IPS-15b (cell line): ENCODE data around the gene EHMT2.

Experiments
- H3K27me3 ChIP-seq: one replicate; pipeline ENCODE4 v1.6.1; 2013; ENCODE audit warnings: low read length; ENCODE audit not compliant: control insufficient read depth, insufficient read depth
- H3K36me3 ChIP-seq: one replicate; pipeline ENCODE4 v1.6.1; 2013; ENCODE audit warnings: low read length; ENCODE audit not compliant: control insufficient read depth, insufficient read depth
- H3K4me1 ChIP-seq: one replicate; pipeline ENCODE4 v1.6.1; 2013; ENCODE audit warnings: mild to moderate bottlenecking, low read length; ENCODE audit not compliant: control insufficient read depth, insufficient read depth
- H3K4me3 ChIP-seq: one replicate; pipeline ENCODE4 v1.5.1; 2013; ENCODE audit warnings: low read depth, low read length
- H3K9ac ChIP-seq: one replicate; pipeline ENCODE4 v1.6.1; 2013; ENCODE audit warnings: low read depth, mild to moderate bottlenecking, low read length
- H3K9me3 ChIP-seq: one replicate; pipeline ENCODE4 v1.6.1; 2013; ENCODE audit warnings: mild to moderate bottlenecking, low read length; ENCODE audit not compliant: control insufficient read depth, insufficient read depth

EHMT2 gene

DNA sequence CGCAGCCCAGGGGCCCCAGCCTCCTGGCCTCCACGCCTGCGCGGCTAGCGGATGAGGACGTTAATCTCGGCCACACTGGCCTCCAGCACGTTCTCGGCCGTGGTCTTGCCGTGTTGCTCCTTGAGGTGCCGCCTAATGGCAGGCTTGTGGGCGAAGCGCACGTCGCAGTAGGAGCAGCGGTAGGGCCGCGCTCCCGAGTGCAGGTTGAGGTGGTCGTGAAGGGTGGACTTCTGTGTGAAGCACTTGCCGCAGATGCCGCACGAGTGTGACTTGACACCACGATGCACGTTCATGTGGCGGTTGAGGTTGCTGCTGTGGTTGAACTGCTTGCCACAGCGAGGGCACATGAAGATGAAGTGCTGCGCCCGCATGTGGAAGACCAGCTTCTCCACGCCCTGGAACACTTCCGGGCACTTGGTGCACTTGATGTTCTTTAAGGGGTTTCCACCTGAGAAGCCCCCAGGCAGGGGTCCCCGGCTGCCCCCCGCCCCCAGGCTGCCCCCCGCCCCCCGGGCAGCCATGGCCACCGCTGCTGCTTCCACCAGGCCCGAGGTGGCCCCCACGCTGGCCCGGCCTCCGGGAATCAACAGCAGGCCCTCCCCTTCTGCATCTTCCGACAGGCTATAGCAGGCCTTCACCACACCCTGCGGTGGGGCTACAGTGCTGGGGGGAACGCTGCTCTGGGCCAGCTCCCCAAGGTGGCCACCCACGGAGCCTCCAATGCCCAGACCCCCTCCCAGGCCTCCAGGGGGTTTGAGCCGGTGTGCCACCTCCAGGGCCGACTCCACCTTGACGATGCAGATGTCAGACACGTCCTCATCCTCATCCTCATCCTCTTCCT lies 2.6 kb upstream of the EHMT2 start:
- Histone ChIP-seq H3K36me3 (peaks cover 5% of the 10 kb centered on the region), H3K9ac (no peak overlapping the region), H3K27me3 (no peaks in the 10 kb centered on the region), H3K4me1 (peaks cover 3% of the 10 kb centered on the region), H3K4me3 (no peak overlapping the region), H3K9me3 (no peaks in the 10 kb centered on the region)

DNA sequence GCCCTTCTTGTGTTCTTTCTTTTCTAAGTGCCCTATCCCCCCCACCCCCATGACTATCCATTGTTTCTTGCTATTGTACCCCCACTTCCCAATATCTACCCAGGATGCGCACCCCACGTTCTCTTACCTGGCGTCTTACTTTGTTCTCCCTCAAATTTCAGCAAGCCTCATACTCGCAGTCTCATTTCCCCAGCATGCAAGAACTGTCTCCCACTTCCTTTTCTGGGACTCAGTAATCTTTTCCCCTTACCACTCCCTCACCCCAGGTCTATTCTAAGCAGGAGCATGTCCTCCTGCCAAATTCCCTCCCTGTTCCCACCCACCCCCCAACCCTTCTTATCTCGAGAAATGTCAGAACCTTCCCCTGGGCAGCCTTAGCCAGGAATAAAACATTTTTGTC lies 1.7 kb upstream of the EHMT2 start:
- no peak overlapping the region for H3K4me3 ChIP-seq
- H3K9me3 ChIP-seq = no peaks in the 10 kb centered on the region
- H3K36me3 ChIP-seq = peaks cover 11% of the 10 kb centered on the region
- H3K4me1 ChIP-seq = peaks cover 3% of the 10 kb centered on the region
- no peak overlapping the region for H3K9ac ChIP-seq
- no peaks in the 10 kb centered on the region for H3K27me3 ChIP-seq

DNA sequence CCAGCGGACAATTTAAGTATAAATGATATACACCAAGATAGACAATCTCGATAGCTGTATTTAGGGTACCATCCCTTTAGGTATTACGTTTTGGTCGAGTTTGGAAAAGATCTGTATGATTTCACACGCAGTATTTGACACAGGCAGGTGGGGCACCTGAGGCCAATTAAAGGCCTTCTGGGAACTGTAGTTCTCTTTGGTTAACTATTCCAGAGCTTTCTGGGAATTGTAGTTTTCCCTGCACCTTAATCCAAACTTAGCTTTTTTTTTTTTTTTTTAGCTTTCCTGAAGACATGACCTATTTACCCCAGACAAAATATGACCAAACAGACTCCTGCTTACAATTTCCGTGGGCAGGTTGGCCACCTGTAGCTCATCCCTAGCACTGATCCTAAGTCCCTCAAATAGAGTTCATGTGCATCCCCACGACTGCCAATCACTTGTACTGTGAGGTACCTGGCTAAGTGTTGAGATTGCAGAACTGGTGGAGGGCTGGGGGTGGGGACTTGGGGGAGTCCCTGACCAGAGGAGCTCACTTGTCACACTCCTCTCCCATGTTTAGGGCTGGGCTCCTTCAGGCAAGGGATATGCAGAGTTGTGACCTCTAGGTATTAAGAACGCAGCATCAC lies 999 bp upstream of the EHMT2 start:
- Histone ChIP-seq H3K36me3 (peaks cover 14% of the 10 kb centered on the region), H3K4me3 (peak overlapping the region; percentile 95), H3K9me3 (no peaks in the 10 kb centered on the region), H3K9ac (peak overlapping the region; percentile 85), H3K4me1 (peaks cover 3% of the 10 kb centered on the region), H3K27me3 (no peaks in the 10 kb centered on the region)

DNA sequence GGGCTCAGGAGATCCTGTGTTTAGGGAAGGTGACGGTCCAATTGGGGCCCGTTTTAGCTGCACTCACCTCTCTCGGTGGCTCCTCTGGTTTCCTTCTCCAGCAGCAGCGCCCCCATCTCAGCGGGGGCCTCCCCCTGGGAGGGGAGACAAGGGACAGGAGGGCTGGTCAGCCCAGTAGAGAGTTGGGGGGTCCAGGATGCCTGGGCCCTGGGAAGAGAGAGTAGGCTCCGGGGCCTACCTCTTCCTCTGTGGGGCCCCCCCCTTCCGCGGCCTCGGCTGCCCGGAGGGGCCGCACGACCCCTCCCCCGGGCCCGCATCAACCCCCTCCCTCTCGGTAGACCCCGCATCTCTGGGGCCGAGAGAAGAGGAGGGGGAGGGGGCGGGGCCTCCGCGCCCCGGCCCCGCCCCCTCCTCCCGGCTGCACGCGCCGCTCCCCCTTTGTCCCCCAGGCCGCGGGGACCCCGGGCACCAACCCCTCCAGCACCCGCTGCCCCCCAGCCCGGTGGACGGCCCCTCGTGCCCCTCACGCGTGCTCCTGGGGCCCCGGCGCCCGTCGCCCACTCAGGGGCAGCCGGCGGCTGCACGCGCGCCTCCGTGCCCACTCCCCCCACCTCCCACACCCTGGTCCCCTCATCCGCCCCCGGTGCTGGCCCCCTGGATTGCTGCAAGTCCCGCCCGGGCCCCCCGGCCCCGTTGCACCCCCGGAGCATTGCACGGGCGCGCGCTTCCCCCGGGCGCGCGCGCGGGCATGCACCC lies 464 bp downstream of the EHMT2 start:
- Histone ChIP-seq H3K36me3 (peaks cover 27% of the 10 kb centered on the region), H3K4me1 (peaks cover 3% of the 10 kb centered on the region), H3K9ac (peak overlapping the region; percentile 76), H3K4me3 (peak overlapping the region; percentile 95), H3K9me3 (no peaks in the 10 kb centered on the region), H3K27me3 (no peaks in the 10 kb centered on the region)

DNA sequence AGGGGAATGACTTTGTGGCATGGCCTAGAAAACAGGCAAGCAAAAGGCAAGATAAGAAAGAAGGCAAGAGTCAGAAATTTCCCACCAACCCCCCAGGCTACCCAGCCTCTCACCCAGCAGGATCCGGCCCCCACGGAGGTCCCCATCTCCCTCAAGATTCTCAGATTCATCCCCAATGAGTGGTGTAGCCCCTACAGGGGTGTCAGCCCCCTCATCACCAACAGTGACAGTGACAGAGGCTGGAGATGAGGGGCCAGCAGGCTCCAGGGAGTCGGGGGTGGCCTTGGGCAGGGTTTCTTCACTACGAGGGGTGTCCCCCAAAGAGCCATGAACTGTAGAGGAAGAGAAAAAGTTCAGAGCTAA lies 1.0 kb downstream of the EHMT2 start:
- peaks cover 27% of the 10 kb centered on the region for H3K36me3 ChIP-seq
- peak overlapping the region; percentile 76 for H3K9ac ChIP-seq

DNA sequence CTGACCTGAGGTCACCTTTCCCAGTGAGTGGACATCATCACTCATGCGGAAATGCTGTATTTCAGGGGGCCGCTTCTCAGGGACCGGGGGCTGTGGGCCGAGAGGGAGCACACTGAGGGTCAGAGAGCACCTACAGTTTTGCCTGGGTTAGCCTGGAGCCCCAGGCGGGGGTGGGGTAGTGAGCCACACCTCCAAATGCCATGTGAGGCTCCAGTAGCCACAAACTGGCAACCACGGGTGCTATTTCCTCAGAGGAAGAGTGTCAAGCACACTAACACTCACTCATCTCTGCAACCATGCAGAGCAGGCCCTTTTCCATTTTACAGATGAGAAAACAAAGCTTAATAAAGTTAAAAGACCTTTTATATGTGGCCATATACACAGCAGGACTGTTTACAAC lies 4.7 kb downstream of the EHMT2 start:
- Histone ChIP-seq H3K4me1 (no peaks in the 10 kb centered on the region), H3K27me3 (no peaks in the 10 kb centered on the region), H3K9ac (no peak overlapping the region), H3K36me3 (peaks cover 36% of the 10 kb centered on the region), H3K4me3 (no peak overlapping the region), H3K9me3 (no peaks in the 10 kb centered on the region)

More for the DNA sequence above, 1.0 kb downstream of the EHMT2 start:
- peak overlapping the region; percentile 95 for H3K4me3 ChIP-seq
- peaks cover 3% of the 10 kb centered on the region for H3K4me1 ChIP-seq
- H3K9me3 ChIP-seq = no peaks in the 10 kb centered on the region
- no peaks in the 10 kb centered on the region for H3K27me3 ChIP-seq

DNA sequence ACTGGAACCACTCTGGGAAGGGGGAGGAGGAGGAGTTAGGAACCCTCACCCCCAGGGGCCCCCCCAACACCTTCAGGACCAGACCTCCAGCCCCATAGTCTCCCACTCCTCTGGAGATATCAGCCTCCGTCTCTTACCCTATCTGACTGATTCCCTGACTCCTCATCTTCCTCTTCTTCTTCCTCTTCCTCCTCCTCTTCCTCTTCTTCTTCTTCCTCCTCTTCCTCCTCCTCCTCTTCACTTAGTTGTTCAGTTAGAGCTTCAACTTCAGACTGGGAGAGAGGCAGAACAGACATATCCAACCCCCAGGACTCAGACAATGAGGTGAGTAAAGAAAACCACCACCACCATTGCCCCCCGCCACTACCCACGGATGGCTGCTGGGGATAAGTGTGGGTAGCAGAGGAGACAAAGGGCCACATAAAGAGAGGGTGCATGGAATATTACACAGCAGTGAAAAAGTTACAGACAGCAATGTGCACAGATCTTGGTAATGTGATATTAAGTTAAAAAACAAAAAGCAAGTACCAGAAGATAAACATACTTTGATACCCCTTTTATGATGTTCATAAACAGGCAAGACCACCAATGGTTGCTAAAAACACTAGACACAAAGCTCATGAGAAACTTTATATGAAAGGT lies 8.0 kb downstream of the EHMT2 start:
- no peaks in the 10 kb centered on the region for H3K9me3 ChIP-seq
- H3K4me1 ChIP-seq = no peaks in the 10 kb centered on the region
- no peak overlapping the region for H3K9ac ChIP-seq
- H3K4me3 ChIP-seq = no peak overlapping the region
- peaks cover 53% of the 10 kb centered on the region for H3K36me3 ChIP-seq
- H3K27me3 ChIP-seq = no peaks in the 10 kb centered on the region

DNA sequence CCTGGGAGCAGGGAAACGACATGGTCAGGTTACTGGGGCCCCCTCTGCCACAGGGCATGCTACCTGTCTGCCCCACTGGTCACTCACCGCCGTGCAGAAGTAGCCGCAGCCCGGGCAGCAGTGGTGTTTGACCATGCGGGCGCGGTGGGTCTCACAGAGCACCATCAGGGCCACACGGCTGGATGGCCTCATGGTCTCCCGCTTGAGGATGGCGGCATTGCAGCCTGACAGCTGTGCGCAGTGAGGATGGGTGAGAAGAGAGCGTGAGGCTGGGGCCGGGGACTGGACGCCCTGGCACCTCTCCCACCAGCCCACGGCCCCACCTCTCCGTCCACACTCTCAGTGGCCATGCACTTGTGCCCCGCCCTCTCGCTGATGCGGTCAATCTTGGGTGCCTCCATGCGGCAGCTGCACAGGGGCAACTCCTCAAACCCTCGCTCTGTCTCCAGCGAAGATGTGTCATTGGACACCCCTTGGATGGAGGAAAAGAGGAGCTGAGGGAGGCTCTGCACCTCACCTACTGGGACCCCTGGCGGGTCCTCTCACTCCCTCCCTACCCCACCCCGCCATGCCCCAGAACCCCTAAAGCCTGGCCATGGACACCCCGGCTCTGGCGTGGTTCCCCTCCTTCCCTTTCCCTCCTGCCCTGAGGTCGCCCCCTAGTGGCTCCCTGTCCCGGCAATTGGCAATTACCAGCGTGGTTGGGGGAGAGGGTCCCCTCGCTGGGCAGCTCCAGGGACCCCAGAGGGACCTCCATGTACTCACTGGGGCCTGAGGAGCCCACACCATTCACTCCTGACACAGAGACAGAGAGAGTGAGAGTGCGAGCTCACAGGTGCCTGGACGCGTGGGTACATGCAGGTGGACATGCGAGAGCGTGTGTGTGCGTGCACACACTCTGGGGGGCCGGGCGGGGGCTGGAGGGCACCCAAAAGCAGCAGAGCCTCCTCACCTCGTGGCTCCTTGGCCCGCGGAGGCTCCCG lies 8.9 kb downstream of the EHMT2 start:
- Histone ChIP-seq H3K9ac (no peak overlapping the region), H3K4me1 (no peaks in the 10 kb centered on the region), H3K27me3 (no peaks in the 10 kb centered on the region), H3K36me3 (peaks cover 56% of the 10 kb centered on the region), H3K9me3 (no peaks in the 10 kb centered on the region), H3K4me3 (no peak overlapping the region)

DNA sequence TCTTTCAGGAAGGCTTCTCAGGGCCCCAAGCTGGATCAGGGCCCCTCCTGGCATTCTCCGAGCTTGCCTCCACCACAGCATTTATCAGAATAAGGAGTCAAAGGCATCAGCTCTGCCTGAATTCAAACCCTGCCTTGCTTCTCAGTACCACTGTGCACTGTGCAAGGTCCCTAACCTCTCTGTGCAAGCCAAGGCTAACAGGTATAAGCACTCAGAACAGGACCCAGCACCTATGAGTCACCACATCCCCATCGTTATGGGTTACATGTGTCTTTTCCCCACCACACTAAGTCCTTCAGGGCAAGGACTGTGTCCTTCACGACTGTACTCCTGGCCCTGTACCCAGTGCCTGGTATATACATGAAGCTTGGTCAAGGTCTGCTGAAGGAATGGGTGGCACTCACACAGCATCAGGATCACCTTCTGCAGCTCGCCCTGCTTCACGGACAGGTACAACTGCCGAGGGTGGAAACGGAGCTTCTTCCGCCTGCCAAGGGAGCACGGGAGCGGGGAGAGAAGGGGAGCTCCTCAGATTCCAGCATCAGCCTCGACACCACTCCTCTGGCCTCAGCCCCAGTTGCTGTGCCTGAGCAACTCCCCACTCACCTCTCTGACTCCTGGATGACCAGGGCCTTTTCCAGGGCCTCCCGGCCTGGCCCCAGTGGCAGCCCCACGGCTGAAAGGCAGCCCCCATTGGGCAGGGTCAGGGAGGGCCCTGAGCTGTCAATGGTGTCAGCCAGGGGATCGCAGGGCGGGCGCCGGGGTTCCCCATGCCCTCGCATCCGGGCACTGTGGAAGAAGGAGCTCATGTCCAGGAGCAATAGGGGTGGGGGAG lies 10.1 kb downstream of the EHMT2 start:
- no peak overlapping the region for H3K4me3 ChIP-seq
- H3K27me3 ChIP-seq = no peaks in the 10 kb centered on the region
- no peaks in the 10 kb centered on the region for H3K9me3 ChIP-seq
- H3K9ac ChIP-seq = no peak overlapping the region
- no peaks in the 10 kb centered on the region for H3K4me1 ChIP-seq
- peaks cover 55% of the 10 kb centered on the region for H3K36me3 ChIP-seq

DNA sequence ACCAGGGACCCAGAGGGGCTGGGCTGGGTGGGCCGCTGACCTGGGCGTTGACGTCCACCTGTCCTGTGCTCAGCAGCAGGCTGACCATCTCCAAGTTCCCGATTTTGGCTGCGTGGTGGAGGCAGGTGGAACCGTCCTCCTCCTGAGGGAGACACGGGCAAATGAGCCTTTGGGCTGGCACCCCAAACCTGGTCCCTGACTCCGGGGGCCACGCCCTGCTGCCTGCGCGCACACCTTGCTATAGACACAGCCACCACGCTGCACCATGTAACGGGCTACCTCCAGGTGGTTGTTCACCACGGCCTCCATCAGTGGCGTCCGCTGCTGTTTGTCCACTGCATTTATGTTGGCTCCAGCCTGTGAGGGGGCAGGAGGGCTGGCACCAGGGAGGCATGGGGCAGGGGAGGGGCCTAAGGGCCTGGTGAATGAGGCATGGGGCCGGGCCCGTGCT lies 10.9 kb downstream of the EHMT2 start:
- H3K9ac ChIP-seq = no peak overlapping the region
- H3K9me3 ChIP-seq = no peaks in the 10 kb centered on the region
- no peaks in the 10 kb centered on the region for H3K4me1 ChIP-seq
- no peaks in the 10 kb centered on the region for H3K27me3 ChIP-seq
- H3K4me3 ChIP-seq = no peak overlapping the region
- peaks cover 55% of the 10 kb centered on the region for H3K36me3 ChIP-seq
